Prostate gland (tissue), 2 donors: ENCODE data around the gene AOAH.

Source experiments
- CTCF ChIP-seq, 4 experiments: fragments of 200-600 bp in 2 of 4; fragments of 450-650 bp in 2 of 4; sonication (generic) in 2 of 4; IDR thresholded peaks; 1 replicate in 3 of 4; 2 replicates in 1 of 4; pipeline ENCODE4 v1.5.1; 2016 to 2019; ENCODE audit warnings: antibody characterized with exemption in 4 of 4, mild to moderate bottlenecking in 2 of 4, moderate library complexity in 2 of 4
- POLR2A ChIP-seq: fragments of 450-650 bp; IDR thresholded peaks from one replicate; pipeline ENCODE4 v1.6.1; 2016; ENCODE audit warnings: antibody characterized with exemption, mild to moderate bottlenecking
- POLR2AphosphoS5 ChIP-seq: sonication (generic); formaldehyde crosslinking; IDR thresholded peaks from one replicate; pipeline ENCODE4 v1.6.1; 2017; ENCODE audit warnings: antibody characterized with exemption

GRCh38 chr7:36749282-36749960 lies 25.1 kb upstream of the AOAH start:
- no peak for TF ChIP-seq POLR2AphosphoS5
- no peak for TF ChIP-seq CTCF (IDR thresholded peaks at IDR 0.05)
- no peak for TF ChIP-seq POLR2A
